HepG2 (cell line): ENCODE data around the gene DAPK1. TPM values are rescaled to one million over a fixed set of nuclear protein-coding genes. Genes with fewer than 3 reads are reported as not detected.

Source experiments
- ARID4A ChIP-seq: sonication (generic); formaldehyde crosslinking; IDR thresholded peaks from 2 replicates; pipeline ENCODE4 v1.5.0; 2020; ENCODE audit warnings: mild to moderate bottlenecking, missing genetic modification reagents, borderline replicate concordance
- FOXA3 ChIP-seq: IDR thresholded peaks from 2 replicates; pipeline ENCODE4 v1.6.1; 2016; ENCODE audit warnings: missing genetic modification reagents, missing compliant biosample characterization
- GATA4 ChIP-seq: sonication (generic); IDR thresholded peaks from 2 replicates; pipeline ENCODE4 v1.6.1; 2016; ENCODE audit warnings: antibody characterized with exemption, low read depth, borderline replicate concordance
- HOXA5 ChIP-seq: sonication (generic); formaldehyde crosslinking; IDR thresholded peaks from 2 replicates; pipeline ENCODE4 v1.4.0; 2020; ENCODE audit warnings: missing genetic modification reagents
- IKZF5 ChIP-seq: IDR thresholded peaks from 2 replicates; pipeline ENCODE4 v1.6.1; 2018; ENCODE audit warnings: missing genetic modification reagents, mild to moderate bottlenecking, missing compliant biosample characterization
- NAIF1 ChIP-seq: sonication (generic); formaldehyde crosslinking; IDR thresholded peaks from 2 replicates; pipeline ENCODE4 v1.5.0; 2020; ENCODE audit warnings: mild to moderate bottlenecking, missing genetic modification reagents, borderline replicate concordance
- RAD21 ChIP-seq: fragments of 450-650 bp; formaldehyde crosslinking; IDR thresholded peaks from 2 replicates; pipeline ENCODE4 v1.5.0; 2020; ENCODE audit warnings: mild to moderate bottlenecking
- STAG1 ChIP-seq: sonication (generic); formaldehyde crosslinking; IDR thresholded peaks from 2 replicates; pipeline ENCODE4 v1.4.0; 2020; ENCODE audit warnings: missing genetic modification reagents
- TBX3 ChIP-seq: fragments of 450-650 bp; IDR thresholded peaks from 2 replicates; pipeline ENCODE4 v1.6.1; 2017; ENCODE audit warnings: antibody characterized with exemption, mild to moderate bottlenecking, inconsistent platforms, borderline replicate concordance
- ZBTB34 ChIP-seq: sonication (generic); formaldehyde crosslinking; IDR thresholded peaks from 2 replicates; pipeline ENCODE4 v1.8.0; 2022; ENCODE audit warnings: mild to moderate bottlenecking, missing genetic modification reagents
- ZHX2 ChIP-seq, 2 experiments: sonication (generic) in 1 of 2; formaldehyde crosslinking in 1 of 2; IDR thresholded peaks; 2 replicates each; pipeline versions ENCODE4 v1.6.1 to v1.9.0; 2014 to 2022; ENCODE audit warnings: antibody characterized with exemption in 1 of 2, borderline replicate concordance in 1 of 2, inconsistent platforms in 1 of 2, low read depth in 1 of 2, missing genetic modification reagents in 1 of 2
- ZNF235 ChIP-seq: sonication (generic); formaldehyde crosslinking; IDR thresholded peaks from 2 replicates; pipeline ENCODE4 v1.8.1; 2023; ENCODE audit warnings: mild to moderate bottlenecking, missing genetic modification reagents, borderline replicate concordance
- ZNF501 ChIP-seq: sonication (generic); formaldehyde crosslinking; IDR thresholded peaks from 2 replicates; pipeline ENCODE4 v1.5.1; 2020; ENCODE audit warnings: mild to moderate bottlenecking, moderate library complexity, missing genetic modification reagents
- ZNF513 ChIP-seq: sonication (generic); formaldehyde crosslinking; conservative IDR thresholded peaks from 2 replicates; pipeline ENCODE4 v1.5.0; 2020; ENCODE audit warnings: missing genetic modification reagents
- polyA plus RNA-seq, 8 experiments: library from polyadenylated mRNA; depleted of rRNA in 3 of 8; stranded (reverse) in 7 of 8; unstranded in 1 of 8; fragments of >200 nt; fragmentation: Illumina TruSeq in 4 of 8; extraction: Trizol in 4 of 8; gene quantifications; 2 replicates each; pipeline versions ENCODE4 v1.2.1 to v1.2.3, GENCODE V29; 2011 to 2016; ENCODE audit warnings: low read depth in 4 of 8, missing spikeins in 1 of 8, mixed read lengths in 1 of 8; ENCODE audit not compliant: insufficient read depth in 1 of 8
- total RNA-seq, 5 experiments: library from RNA; depleted of rRNA; stranded (reverse); fragments of >200 nt; fragmentation: Illumina TruSeq; extraction: Trizol; gene quantifications; 2 replicates each; pipeline ENCODE4 v1.2.3, GENCODE V29; 2016; ENCODE audit warnings: low read depth in 1 of 5

DAPK1 gene
- total and polyA plus RNA-seq, 2 of the 13 experiments (the other 11 are each of a cell fraction or from before 2014, with no cell fraction given), result 35.7 to 35.9 TPM

- TF ChIP-seq ZHX2 (IDR thresholded peaks at IDR 0.05; ENCODE audit: low read depth), result no peak
- TF ChIP-seq ZHX2 (CRISPR knock-in tag; IDR thresholded peaks at IDR 0.05; ENCODE audit: borderline replicate concordance), result no peak
- TF ChIP-seq RAD21 (CRISPR knock-in tag), result peak; percentile 50; the same call in 1 of the 2 replicates
- TF ChIP-seq HOXA5 (CRISPR knock-in tag), result peak; percentile 61
- TF ChIP-seq ZBTB34 (CRISPR knock-in tag), result peak; percentile 74; the same call in 1 of the 2 replicates
- no peak for TF ChIP-seq NAIF1 (CRISPR knock-in tag)
- peak; percentile 75; the same call in 1 of the 2 replicates for TF ChIP-seq ZNF235 (CRISPR knock-in tag)
- TF ChIP-seq ZNF513, result no peak
- TF ChIP-seq STAG1 (CRISPR knock-in tag), result peak; percentile 31; the same call in 1 of the 2 replicates
- TF ChIP-seq ARID4A (CRISPR knock-in tag), result peak; percentile 36; the same call in 1 of the 2 replicates
- 0 out of 2 replicates have a peak, but pooled peaks have one; percentile 29 for TF ChIP-seq GATA4
- peak; percentile 16; the same call in 1 of the 2 replicates for TF ChIP-seq TBX3
- TF ChIP-seq IKZF5 (CRISPR knock-in tag), result peak; percentile 60; the same call in 1 of the 2 replicates
- TF ChIP-seq FOXA3, result peak; percentile 65
- TF ChIP-seq ZNF501 (CRISPR knock-in tag), result peak; percentile 34; the same call in 1 of the 2 replicates
These were observed 71.4 kb downstream of the DAPK1 start (continued) for GRCh38 chr9:87569008-87569509.
